Duodenal mucosa (tissue), 2 donors: ENCODE measurements around the gene PPP1R15B.
A peak's percentile ranks its signal among the peaks of the same experiment; 100 is the strongest.

Experiments used
- H3K27ac ChIP-seq: one replicate; pipeline ENCODE4 v1.7.0; 2013; ENCODE audit warnings: low read depth, low read length
- H3K27me3 ChIP-seq, 2 donors: one replicate each; pipeline ENCODE4 v1.7.0; 2013; ENCODE audit warnings: low read length in 2 of 2, control low read depth in 1 of 2; ENCODE audit not compliant: insufficient read depth in 2 of 2, control insufficient read depth in 1 of 2
- H3K36me3 ChIP-seq, 2 donors: one replicate each; pipeline ENCODE4 v1.7.0; 2013; ENCODE audit warnings: low read length in 2 of 2, control low read depth in 1 of 2; ENCODE audit not compliant: insufficient read depth in 2 of 2, control insufficient read depth in 1 of 2
- H3K4me1 ChIP-seq, 2 donors: one replicate each; pipeline ENCODE4 v1.7.0; 2013; ENCODE audit warnings: low read length in 2 of 2, control low read depth in 1 of 2; ENCODE audit not compliant: insufficient read depth in 2 of 2, control insufficient read depth in 1 of 2
- H3K4me3 ChIP-seq, 2 donors: one replicate each; pipeline ENCODE4 v1.7.0; 2013; ENCODE audit warnings: low read length in 2 of 2, low read depth in 1 of 2
- H3K9ac ChIP-seq, 2 donors: one replicate each; pipeline ENCODE4 v1.7.0; 2013; ENCODE audit warnings: low read length in 2 of 2, low read depth in 1 of 2
- H3K9me3 ChIP-seq, 2 donors: one replicate each; pipeline ENCODE4 v1.7.0; 2013; ENCODE audit warnings: low read length in 2 of 2, control low read depth in 1 of 2; ENCODE audit not compliant: control insufficient read depth in 1 of 2

PPP1R15B gene

DNA sequence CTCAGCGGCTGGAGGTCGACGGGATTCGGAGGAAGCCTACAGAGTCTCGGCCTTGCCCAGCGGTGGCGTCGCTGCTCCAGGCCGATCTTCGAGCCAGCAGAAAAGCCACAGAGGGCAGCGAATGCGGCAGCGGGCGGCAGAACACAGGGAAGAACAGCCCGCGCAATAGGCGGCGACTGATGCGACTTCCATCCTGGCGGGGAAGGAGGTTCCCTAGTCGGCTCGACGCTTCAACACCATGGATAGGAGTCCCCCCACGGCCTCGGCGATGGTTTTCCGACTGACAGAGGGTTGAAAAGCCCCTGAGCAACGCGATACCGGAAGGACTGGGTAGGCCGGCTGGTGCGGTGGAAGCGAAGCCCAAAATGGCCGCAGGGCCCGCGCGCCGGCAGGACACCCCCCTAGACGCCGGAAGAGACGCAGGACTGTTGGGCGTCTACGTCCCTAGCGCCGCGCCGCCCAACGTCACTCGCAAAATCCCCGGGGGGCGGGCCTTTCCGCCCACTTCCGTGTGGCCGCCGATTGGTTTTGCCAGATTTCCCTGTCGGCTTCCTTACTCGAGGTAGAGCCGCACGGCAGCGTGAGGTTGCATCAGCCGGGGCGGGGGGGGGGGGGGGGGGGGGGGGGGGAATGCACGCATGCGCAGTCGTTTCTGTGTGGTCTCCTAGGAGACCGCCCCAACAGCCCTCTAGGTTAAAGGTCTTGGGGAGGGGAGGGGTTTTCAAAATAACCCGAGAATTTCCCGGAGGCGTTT is at the start of gene PPP1R15B:
Gene PPP1R15B, minus strand, starts transcription at position 367 of the 754 bp plus-strand sequence. CDS start 406 bp downstream, outside the sequence.
- Histone ChIP-seq H3K36me3 (no peaks in the 10 kb centered on the region), H3K4me1 (peaks cover 0 to 3% of the 10 kb centered on the region in 2 donors), H3K4me3 (peak within 1 kb of the TSS; percentile 90 to 97), H3K9me3 (no peaks in the 10 kb centered on the region), H3K27ac (peak within 1 kb of the TSS; percentile 99), H3K27me3 (no peaks in the 10 kb centered on the region), H3K9ac (peak within 1 kb of the TSS; percentile 98)

DNA sequence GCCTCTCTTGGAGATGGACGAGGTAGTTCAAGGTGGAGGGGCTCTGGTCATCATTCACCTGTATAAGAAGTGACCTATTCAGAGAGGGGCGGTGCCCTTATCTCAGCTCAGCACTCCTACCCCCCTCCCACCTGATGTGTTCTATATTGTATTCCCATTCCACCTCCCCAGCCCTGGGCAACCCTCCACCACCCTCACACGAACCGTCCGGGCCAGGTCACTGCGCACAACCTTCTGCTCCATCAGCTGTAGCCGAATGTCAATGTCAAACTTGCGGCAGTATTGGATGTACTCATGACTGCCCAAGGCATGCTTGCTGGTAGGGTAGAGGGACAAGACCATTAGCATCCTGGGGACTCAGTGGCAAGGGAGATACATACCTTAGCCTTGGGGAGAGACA is 48.7 kb upstream of the PPP1R15B start:
- no peaks in the 10 kb centered on the region for H3K9me3 ChIP-seq
- H3K4me1 ChIP-seq: peaks cover 13 to 14% of the 10 kb centered on the region in 2 donors
- no peak overlapping the region for H3K4me3 ChIP-seq
- no peaks in the 10 kb centered on the region for H3K27me3 ChIP-seq
- peaks cover 39 to 73% of the 10 kb centered on the region in 2 donors for H3K36me3 ChIP-seq
- H3K27ac ChIP-seq: no peak overlapping the region
- H3K9ac ChIP-seq: no peak overlapping the region

DNA sequence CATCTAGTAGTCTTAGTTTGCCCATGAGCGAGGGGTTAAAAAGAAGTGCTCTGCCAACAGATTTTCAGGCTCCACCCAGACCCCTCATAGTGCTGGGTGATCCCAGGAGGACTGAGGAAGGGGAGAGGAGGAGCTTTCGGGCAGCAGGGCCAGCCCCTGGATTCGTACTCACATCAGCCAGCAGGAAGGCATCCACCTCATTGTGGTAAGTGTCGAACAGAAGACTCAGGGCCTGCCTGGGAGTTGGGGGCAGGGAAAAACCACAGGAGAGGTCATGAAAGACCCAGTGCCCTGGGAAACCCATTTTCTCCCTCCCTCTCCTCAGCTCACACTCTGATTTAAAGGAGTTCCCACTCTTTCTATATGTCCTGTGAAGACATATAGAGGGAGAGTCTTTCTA is 48.1 kb upstream of the PPP1R15B start:
- H3K27ac ChIP-seq: no peak overlapping the region

DNA sequence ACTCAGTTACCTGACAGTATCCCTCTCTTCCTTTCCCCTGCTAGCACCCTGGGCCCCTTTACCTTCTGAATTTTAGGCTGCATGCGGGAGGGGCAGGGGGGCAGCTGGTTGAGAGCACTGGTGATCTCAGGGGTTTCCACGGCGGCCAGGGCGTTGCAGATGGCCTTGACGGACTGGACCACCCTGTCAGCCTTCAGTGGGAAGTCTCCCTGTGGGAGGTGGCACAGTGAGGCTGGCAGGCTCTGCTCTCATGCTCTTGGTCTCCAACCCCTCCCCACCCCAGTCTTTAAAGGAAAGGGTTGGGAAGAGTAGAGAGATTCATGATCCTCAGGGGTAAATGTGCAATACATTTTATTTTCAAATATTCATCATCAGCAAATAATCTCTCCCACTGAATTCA is 46.0 kb upstream of the PPP1R15B start:
- peaks cover 40 to 62% of the 10 kb centered on the region in 2 donors for H3K36me3 ChIP-seq
- H3K4me3 ChIP-seq: no peak overlapping the region
- H3K27me3 ChIP-seq: no peaks in the 10 kb centered on the region
- H3K27ac ChIP-seq: no peak overlapping the region
- H3K9me3 ChIP-seq: no peaks in the 10 kb centered on the region
- H3K9ac ChIP-seq: no peak overlapping the region
- peaks cover 12 to 23% of the 10 kb centered on the region in 2 donors for H3K4me1 ChIP-seq

More for the DNA sequence above, 48.1 kb upstream of the PPP1R15B start:
- H3K4me1 ChIP-seq: peaks cover 7 to 14% of the 10 kb centered on the region in 2 donors
- H3K27me3 ChIP-seq: no peaks in the 10 kb centered on the region
- H3K9me3 ChIP-seq: no peaks in the 10 kb centered on the region
- H3K9ac ChIP-seq: no peak overlapping the region
- H3K36me3 ChIP-seq: peaks cover 43 to 75% of the 10 kb centered on the region in 2 donors
- H3K4me3 ChIP-seq: no peak overlapping the region

DNA sequence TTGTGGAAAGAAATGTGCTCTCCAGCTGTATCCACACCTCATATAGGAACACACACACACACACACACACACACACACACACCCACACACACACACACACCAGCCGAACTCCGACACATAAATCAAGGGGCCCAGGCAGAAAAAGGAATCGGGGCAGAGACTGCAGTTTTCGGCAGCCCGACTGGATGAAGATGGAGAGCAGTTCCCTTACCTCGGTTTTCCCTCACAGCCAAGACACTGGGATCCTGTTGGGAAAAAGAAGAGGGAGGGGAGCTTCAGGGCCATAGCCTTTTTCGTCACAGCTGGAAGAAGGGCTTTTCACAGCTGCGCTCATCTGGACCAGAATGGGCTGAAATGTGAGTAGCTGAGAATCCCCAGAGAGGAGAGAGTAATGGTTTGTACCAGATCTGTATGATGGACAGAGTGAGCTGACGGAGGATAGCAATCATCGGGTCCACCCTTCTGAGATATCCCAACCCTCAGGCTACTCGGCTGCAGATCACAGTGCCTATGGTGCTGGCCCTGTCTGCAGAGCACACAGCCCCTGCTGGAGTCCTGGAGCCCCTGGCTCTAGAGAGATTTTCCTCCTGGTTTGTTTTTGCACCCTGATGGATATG is 45.3 kb upstream of the PPP1R15B start:
- Histone ChIP-seq H3K9me3 (no peaks in the 10 kb centered on the region), H3K27ac (no peak overlapping the region), H3K27me3 (no peaks in the 10 kb centered on the region), H3K9ac (no peak overlapping the region), H3K36me3 (peaks cover 39 to 56% of the 10 kb centered on the region in 2 donors), H3K4me1 (peaks cover 18 to 25% of the 10 kb centered on the region in 2 donors), H3K4me3 (no peak overlapping the region)

DNA sequence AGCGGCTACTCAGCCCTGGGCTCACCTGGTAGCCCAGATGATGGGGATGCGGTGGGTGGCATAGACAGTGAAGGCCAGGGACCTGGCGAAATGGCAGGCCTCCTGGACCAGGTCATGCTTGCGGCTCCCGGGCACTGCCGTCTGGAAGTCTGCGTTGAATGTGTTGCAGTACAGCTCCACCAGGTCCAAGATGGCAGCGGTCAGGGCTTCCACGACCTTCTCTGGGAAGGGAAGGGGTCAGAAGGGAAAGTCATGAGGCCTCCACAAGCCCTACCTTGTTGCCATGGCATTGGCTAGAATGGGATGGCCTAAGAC is 44.2 kb upstream of the PPP1R15B start:
- Histone ChIP-seq H3K9ac (no peak overlapping the region), H3K27me3 (no peaks in the 10 kb centered on the region), H3K4me3 (no peak overlapping the region), H3K4me1 (peaks cover 25 to 26% of the 10 kb centered on the region in 2 donors), H3K27ac (no peak overlapping the region), H3K9me3 (no peaks in the 10 kb centered on the region), H3K36me3 (peaks cover 32 to 55% of the 10 kb centered on the region in 2 donors)

DNA sequence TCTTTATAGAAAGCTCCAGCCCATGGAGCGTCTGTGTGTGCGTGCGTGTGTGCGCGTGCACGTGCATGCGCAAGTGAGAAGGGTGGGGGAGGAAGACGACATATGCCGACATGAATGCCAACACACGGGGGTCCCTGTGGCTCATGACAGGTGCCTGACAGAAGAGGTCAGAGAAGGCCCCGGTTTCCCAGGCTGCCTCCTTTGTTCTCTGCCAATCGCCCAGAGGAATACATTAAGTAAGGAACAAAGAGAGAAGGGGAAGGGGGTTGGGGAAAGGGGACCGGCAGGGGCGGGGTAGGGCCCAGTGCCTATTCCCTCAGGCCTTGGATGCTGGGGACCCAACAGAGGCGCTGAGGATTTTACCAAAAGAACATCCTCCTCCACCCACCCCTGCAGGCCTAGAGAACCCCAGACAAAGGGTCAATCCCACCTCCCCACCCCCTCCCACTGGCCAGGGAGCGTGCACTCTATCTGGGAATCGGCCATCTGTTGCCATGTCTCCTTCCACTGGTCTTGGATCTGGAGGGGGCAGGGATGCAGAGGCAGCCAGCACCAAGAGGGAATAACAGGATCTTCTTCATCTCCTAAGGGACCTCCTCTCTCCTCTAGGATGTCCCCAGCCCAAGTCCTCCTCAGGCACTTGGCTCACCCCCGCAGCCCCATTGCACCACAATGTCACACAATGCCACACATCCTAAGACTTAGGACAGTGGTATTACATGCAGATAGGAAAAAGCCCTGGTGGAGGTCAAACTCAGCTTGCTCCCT is 43.6 kb upstream of the PPP1R15B start:
- Histone ChIP-seq H3K27me3 (no peaks in the 10 kb centered on the region), H3K4me1 (peaks cover 28 to 29% of the 10 kb centered on the region in 2 donors), H3K9ac (no peak overlapping the region), H3K4me3 (no peak overlapping the region), H3K9me3 (no peaks in the 10 kb centered on the region), H3K27ac (no peak overlapping the region), H3K36me3 (peaks cover 27 to 50% of the 10 kb centered on the region in 2 donors)

DNA sequence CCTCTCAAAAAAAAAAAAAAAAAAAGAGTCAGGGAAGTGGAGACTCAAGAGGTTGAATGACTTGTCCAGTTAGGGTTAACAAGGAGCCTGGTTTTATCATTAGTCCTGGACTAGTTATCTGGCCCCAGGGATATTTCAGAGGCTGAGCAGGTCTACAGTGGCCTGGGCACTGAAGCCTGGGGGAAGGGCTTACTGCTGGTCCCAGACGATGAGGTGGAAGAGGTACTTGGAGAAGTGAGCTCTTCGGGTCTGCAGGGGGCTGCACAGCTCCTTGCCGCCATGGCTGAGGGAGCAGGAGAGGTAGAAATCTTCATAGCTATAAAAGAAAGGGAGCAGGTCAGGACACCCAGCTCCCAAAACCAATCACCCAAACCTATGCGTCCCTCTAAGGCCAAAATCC is 42.9 kb upstream of the PPP1R15B start:
- Histone ChIP-seq H3K9ac (no peak overlapping the region), H3K27ac (no peak overlapping the region)

DNA sequence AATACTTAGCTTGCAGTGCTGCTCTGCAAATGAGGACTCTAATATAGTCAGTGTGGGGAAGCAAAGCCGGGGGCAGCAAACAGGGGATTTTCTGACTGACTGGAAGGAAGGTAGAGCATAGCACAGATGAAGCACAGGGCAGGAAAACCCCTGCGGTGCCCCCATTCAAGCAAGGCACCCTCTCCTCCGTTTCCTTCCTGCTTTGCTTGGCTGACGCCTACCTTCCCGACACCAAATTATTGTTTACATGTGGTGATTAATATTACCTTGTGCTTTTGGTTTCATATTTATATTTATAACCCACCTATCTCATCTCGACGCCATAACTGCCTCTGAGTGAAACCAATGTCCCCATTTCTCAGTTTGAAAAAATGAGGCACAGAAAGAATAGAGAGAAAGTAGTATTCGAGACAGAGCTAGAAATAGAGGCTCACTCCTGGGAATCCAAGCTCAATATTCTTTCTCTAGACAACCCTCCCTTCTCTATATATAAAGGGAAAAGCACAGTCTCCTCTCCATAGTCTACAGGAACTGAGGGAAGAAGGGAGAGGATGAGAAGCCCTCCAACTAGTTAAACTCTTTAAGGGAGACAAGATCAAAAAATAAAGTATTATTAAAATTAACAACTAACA is 41.6 kb upstream of the PPP1R15B start:
- Histone ChIP-seq H3K9ac (peak overlapping the region; percentile 31 to 57), H3K36me3 (peaks cover 15 to 40% of the 10 kb centered on the region in 2 donors), H3K27me3 (no peaks in the 10 kb centered on the region), H3K4me3 (peak overlapping the region in 1 of 2 donors; percentile 16), H3K4me1 (peaks cover 45 to 46% of the 10 kb centered on the region in 2 donors), H3K27ac (peak overlapping the region; percentile 46), H3K9me3 (no peaks in the 10 kb centered on the region)

More for the DNA sequence above, 42.9 kb upstream of the PPP1R15B start:
- H3K36me3 ChIP-seq: peaks cover 19 to 47% of the 10 kb centered on the region in 2 donors
- H3K9me3 ChIP-seq: no peaks in the 10 kb centered on the region
- no peaks in the 10 kb centered on the region for H3K27me3 ChIP-seq
- peaks cover 36 to 37% of the 10 kb centered on the region in 2 donors for H3K4me1 ChIP-seq
- H3K4me3 ChIP-seq: no peak overlapping the region
